Ovary (tissue), 3 donors: ENCODE measurements around the gene PTCH2.

Source experiments
- EP300 ChIP-seq: sonication (generic); formaldehyde crosslinking; IDR thresholded peaks from one replicate; pipeline ENCODE4 v1.6.1; 2017; ENCODE audit warnings: antibody characterized with exemption
- TF ChIP-seq, protein P1 (sequence below), 3 donors: fragments of 450-650 bp in 2 of 3; fragments of 200-600 bp in 1 of 3; IDR thresholded peaks; one replicate each; pipeline versions ENCODE4 v1.5.1 to v1.8.0; 2016 to 2022; ENCODE audit warnings: antibody characterized with exemption in 3 of 3, mild to moderate bottlenecking in 1 of 3
- donor health status: DM: no; HTN: no; CAD: no.

DNA sequence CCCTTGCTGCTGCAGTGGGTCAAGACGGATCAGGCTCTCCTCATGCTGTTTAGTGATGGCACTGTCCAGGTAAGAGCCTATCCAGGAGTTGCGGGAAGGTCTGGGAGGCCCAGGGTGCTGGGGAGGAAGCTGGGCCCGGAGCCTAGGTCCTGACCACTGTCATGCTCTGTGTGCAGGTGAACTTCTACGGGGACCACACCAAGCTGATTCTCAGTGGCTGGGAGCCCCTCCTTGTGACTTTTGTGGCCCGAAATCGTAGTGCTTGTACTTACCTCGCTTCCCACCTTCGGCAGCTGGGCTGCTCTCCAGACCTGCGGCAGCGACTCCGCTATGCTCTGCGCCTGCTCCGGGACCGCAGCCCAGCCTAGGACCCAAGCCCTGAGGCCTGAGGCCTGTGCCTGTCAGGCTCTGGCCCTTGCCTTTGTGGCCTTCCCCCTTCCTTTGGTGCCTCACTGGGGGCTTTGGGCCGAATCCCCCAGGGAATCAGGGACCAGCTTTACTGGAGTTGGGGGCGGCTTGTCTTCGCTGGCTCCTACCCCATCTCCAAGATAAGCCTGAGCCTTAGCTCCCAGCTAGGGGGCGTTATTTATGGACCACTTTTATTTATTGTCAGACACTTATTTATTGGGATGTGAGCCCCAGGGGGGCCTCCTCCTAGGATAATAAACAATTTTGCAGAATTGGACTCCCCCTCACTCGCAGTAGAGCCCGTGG lies 37.6 kb downstream of the PTCH2 start:
- TF ChIP-seq, protein P1, sequence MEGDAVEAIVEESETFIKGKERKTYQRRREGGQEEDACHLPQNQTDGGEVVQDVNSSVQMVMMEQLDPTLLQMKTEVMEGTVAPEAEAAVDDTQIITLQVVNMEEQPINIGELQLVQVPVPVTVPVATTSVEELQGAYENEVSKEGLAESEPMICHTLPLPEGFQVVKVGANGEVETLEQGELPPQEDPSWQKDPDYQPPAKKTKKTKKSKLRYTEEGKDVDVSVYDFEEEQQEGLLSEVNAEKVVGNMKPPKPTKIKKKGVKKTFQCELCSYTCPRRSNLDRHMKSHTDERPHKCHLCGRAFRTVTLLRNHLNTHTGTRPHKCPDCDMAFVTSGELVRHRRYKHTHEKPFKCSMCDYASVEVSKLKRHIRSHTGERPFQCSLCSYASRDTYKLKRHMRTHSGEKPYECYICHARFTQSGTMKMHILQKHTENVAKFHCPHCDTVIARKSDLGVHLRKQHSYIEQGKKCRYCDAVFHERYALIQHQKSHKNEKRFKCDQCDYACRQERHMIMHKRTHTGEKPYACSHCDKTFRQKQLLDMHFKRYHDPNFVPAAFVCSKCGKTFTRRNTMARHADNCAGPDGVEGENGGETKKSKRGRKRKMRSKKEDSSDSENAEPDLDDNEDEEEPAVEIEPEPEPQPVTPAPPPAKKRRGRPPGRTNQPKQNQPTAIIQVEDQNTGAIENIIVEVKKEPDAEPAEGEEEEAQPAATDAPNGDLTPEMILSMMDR (IDR thresholded peaks at IDR 0.05): no peak
- TF ChIP-seq EP300: no peak
